ENCODE results near the gene UNCX. TPM values are rescaled to one million over a fixed set of nuclear protein-coding genes. Genes with fewer than 3 reads are reported as not detected.

Gene UNCX
- total RNA-seq, 2 donors from 2014 or later: not detected

DNA sequence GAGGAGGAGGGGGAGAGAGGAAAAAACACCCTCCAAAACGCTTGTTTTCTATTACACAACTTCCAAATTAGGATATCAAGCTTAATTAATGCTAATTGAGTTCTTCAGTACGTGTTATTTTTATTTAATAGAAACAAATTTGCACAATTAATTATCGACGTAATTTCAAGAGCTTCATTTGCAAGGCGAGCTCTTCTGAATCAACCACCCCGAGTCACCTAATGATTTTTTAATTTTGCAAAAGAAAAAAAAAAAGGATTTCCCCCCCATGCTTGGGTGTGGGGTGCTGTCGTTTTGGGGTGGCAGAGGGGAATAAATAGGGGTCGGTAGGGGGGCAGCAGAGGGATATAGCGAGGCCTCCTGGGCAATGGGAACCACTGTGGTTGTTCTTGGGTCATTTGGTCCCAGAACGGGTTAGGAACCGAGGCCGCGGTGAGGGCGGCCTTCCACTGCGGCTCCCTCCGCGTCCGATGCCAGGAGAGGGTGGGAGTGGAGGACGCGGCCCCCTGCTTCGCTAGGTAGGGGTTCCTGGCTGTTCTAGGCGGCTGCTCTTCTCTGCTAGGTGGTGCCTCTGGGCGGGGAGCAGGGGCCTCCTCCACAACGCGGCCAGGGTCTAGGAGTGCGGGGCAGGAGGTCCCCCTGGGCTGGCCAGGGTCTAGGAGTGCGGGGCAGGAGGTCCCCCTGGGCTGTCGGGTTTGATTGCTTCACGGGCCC is 7.3 kb downstream of the UNCX start:
- H3K9me3 ChIP-seq: no peaks in the 10 kb centered on the region
- WGBS: 6% methylated on average over 29 of the region's 29 CpGs
- TF ChIP-seq, protein P1, sequence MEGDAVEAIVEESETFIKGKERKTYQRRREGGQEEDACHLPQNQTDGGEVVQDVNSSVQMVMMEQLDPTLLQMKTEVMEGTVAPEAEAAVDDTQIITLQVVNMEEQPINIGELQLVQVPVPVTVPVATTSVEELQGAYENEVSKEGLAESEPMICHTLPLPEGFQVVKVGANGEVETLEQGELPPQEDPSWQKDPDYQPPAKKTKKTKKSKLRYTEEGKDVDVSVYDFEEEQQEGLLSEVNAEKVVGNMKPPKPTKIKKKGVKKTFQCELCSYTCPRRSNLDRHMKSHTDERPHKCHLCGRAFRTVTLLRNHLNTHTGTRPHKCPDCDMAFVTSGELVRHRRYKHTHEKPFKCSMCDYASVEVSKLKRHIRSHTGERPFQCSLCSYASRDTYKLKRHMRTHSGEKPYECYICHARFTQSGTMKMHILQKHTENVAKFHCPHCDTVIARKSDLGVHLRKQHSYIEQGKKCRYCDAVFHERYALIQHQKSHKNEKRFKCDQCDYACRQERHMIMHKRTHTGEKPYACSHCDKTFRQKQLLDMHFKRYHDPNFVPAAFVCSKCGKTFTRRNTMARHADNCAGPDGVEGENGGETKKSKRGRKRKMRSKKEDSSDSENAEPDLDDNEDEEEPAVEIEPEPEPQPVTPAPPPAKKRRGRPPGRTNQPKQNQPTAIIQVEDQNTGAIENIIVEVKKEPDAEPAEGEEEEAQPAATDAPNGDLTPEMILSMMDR (IDR thresholded peaks at IDR 0.05): no peak
- TF ChIP-seq POLR2AphosphoS5 (IDR thresholded peaks at IDR 0.05) (no peak), POLR2A (IDR thresholded peaks at IDR 0.05) (no peak)
- H3K27ac ChIP-seq: no peak overlapping the region
- no peak for DNase-seq (ENCODE audit: low spot score)
- H3K4me1 ChIP-seq (replicated peaks): no peaks in the 10 kb centered on the region
- peaks cover 85% of the 10 kb centered on the region for H3K27me3 ChIP-seq (replicated peaks; ENCODE audit: insufficient read depth)
- H3K4me3 ChIP-seq: no peak overlapping the region
- H3K36me3 ChIP-seq: no peaks in the 10 kb centered on the region
- intact Hi-C loops (cut with DNase I): no loop called here

DNA sequence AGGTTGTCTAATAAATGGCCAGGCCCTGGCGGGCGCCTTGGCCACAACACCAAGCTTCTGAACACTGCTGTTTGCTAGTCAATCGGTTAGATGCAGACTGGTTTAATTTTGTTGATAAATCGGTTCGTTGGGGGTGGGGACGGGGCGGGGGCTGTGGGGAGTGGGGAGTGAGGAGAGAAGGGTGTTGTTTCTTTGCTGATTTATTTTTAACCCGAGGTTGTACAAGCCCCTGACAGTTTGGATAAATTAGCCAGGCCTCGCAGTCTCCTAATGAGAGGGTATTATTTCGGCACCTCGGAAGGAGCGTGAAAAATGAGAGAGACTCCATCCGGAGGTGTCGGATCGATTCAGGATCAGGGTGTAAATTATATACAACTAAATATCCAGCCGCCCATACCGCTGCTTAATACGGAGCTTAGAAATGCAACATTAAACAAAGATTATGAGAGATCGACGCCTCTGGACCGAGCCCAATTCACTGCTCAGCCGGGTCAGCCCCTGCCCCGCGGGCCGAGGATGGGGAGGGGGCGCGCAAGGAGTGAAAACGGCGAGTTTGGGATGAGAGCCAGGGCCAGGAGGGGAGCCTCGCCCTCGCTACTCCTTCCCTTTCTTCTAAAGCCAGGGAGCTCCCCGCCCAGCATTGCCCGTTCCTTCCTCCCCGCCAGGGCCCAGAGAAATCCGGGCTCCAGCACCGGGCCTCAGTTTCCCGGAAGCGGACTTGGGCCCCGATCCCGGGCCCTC is 8.0 kb downstream of the UNCX start:
- no peaks in the 10 kb centered on the region for H3K9me3 ChIP-seq
- 8% methylated on average over 40 of the region's 40 CpGs for WGBS
- no peak overlapping the region for H3K4me3 ChIP-seq
- intact Hi-C loops (cut with DNase I): no loop called here
- peaks cover 85% of the 10 kb centered on the region for H3K27me3 ChIP-seq (replicated peaks; ENCODE audit: insufficient read depth)
- TF ChIP-seq, protein P1 (IDR thresholded peaks at IDR 0.05): no peak
- TF ChIP-seq POLR2A (IDR thresholded peaks at IDR 0.05): no peak
- H3K36me3 ChIP-seq: no peaks in the 10 kb centered on the region
- H3K27ac ChIP-seq: no peak overlapping the region
- H3K4me1 ChIP-seq (replicated peaks): no peaks in the 10 kb centered on the region
- no peak for DNase-seq (ENCODE audit: low spot score)

DNA sequence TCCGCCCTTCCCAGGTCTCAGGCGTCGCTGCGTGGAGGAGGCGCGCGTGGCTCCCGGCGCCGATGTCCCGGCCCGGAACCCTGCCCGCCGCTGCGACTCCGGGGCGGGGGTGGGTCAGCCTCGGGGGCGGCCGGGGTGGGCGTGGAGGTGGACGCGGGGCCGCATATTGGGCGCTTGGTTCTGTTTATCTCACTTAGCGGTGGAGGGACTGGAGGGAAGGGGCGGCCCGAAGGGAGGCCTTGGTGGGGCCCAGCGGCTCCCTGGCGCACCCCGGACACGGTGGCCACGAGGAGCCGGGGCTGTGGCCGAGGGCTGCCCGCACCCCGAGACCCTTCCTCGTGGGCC is 8.6 kb downstream of the UNCX start:
- no peaks in the 10 kb centered on the region for H3K9me3 ChIP-seq
- intact Hi-C loops (cut with DNase I): no loop called here
- WGBS: 6% methylated on average over 25 of the region's 38 CpGs

DNA sequence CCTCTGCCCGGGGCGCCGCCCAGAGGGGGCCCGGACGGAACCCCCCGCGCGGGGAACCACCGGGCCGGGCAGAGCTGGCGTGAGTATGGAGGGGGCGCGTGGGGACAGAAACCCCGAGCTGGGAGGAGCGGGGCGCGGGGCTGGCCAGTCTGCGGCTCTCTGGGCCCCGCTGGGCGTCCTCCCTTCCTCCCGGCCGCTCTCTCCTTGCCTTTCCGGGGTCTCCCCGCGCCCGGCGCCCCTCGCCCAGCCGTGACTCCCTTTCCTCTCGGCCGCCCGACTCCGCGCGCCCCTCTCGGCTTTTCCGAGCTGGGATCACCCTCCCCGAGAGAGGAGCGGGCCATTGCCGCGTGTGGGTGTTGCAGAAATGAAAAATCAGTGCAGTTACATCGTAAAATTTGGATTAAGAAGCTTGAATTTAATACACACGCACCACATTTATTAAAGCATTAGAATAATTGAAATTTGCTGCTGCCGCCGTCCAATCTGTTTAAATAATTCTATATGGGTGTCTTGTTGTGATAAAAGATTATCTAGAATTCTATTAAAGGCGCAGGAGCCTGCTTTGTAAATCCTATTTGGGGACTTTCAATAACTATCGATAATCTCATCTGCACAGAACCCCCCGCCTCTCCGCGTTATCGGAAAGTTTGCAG is 9.1 kb downstream of the UNCX start:
- peaks cover 92% of the 10 kb centered on the region for H3K27me3 ChIP-seq (replicated peaks; ENCODE audit: insufficient read depth)
- no peak overlapping the region for H3K27ac ChIP-seq
- no peak for DNase-seq (ENCODE audit: low spot score)
- no peak overlapping the region for H3K4me3 ChIP-seq
- intact Hi-C loops (cut with DNase I): no loop called here
- H3K9me3 ChIP-seq: no peaks in the 10 kb centered on the region
- no peaks in the 10 kb centered on the region for H3K36me3 ChIP-seq
- no peaks in the 10 kb centered on the region for H3K4me1 ChIP-seq (replicated peaks)
- 7% methylated on average over 40 of the region's 51 CpGs for WGBS
- TF ChIP-seq POLR2A (IDR thresholded peaks at IDR 0.05) (no peak), POLR2AphosphoS5 (IDR thresholded peaks at IDR 0.05) (no peak)
- TF ChIP-seq, protein P1 (IDR thresholded peaks at IDR 0.05): no peak

More for the DNA sequence above, 8.6 kb downstream of the UNCX start:
- Histone ChIP-seq H3K36me3 (no peaks in the 10 kb centered on the region), H3K27me3 (replicated peaks; ENCODE audit: insufficient read depth) (peaks cover 87% of the 10 kb centered on the region), H3K4me1 (replicated peaks) (no peaks in the 10 kb centered on the region), H3K4me3 (no peak overlapping the region), H3K27ac (no peak overlapping the region)
- TF ChIP-seq POLR2AphosphoS5 (IDR thresholded peaks at IDR 0.05) (no peak), POLR2A (IDR thresholded peaks at IDR 0.05) (no peak)
- TF ChIP-seq, protein P1 (IDR thresholded peaks at IDR 0.05): no peak
- no peak for DNase-seq (ENCODE audit: low spot score)
